ENCODE data around the gene EPHB2. TPM values are rescaled to one million over a fixed set of nuclear protein-coding genes. Genes with fewer than 3 reads are reported as not detected.

Gene EPHB2
- total and polyA plus RNA-seq, 2 of the 13 experiments (the other 11 are each of a cell fraction or from before 2014, with no cell fraction given): 0.03 to 0.11 TPM

GRCh38 chr1:22886211-22886610 is 175.6 kb downstream of the EPHB2 start:
- no peaks in the 10 kb centered on the region for H3K9me3 ChIP-seq (ENCODE audit: low read length)
- no peaks in the 10 kb centered on the region for H3K79me2 ChIP-seq (ENCODE audit: insufficient read depth, low read length)
- H3K27me3 ChIP-seq (ENCODE audit: control insufficient read depth in 1 of 2, insufficient read depth in 2 of 2, low read length in 2 of 2): peaks cover 0 to 2% of the 10 kb centered on the region in 2 experiments; a peak in 2 of 5 replicates
- CTCF ChIA-PET (ENCODE audit: low intra/inter-chr PET ratio, low total read pairs): no interaction called here
- DNase-seq (ENCODE audit: low spot score) (no peak), ATAC-seq (no peak), FAIRE-seq (no peak)
- in situ Hi-C loops (cut with HindIII; ENCODE audit: extremely low pct_ligation_motif_present, low pct_unique_long_range_greater_than_20kb): loop anchor here (25.0 kb wide), 1 partner anchor 174 kb away; the partner anchor contains the start of gene EPHB2
- no peak overlapping the region for H2AFZ ChIP-seq (ENCODE audit: low read length)
- 33% methylated on average over 6 of the region's 6 CpGs for WGBS (ENCODE audit: low lambda C conversion rate)
- H3K27ac ChIP-seq (ENCODE audit: extremely low read length, insufficient read depth, low read length): no peak overlapping the region
- no peak overlapping the region for H3K4me3 ChIP-seq (replicated peaks in 1 of 3; ENCODE audit: insufficient read depth in 1 of 3, low read depth in 2 of 3, low read length in 3 of 3)
- H3K9ac ChIP-seq (ENCODE audit: insufficient read depth, low read depth, low read length): no peak overlapping the region
- intact Hi-C loops (cut with micrococcal nuclease; ENCODE audit: unreplicated experiment): no loop called here
- no peak overlapping the region for H3K4me2 ChIP-seq (ENCODE audit: low read depth, low read length)
- POLR2A ChIA-PET: no interaction called here
- no peaks in the 10 kb centered on the region for H3K36me3 ChIP-seq (replicated peaks in 1 of 2; ENCODE audit: control insufficient read depth in 1 of 2, insufficient read depth in 2 of 2, low read length in 2 of 2)
- H4K20me1 ChIP-seq (ENCODE audit: insufficient read depth, low read length): no peaks in the 10 kb centered on the region
- no peaks in the 10 kb centered on the region for H3K4me1 ChIP-seq (ENCODE audit: insufficient read depth, low read length)
- BruUV-seq (replicated peaks): no TSS peak
- TF ChIP-seq FOSL1 (CRISPR knock-in tag; IDR thresholded peaks at IDR 0.05; ENCODE audit: borderline replicate concordance) (no peak), SYNCRIP (IDR thresholded peaks at IDR 0.05; ENCODE audit: insufficient read depth, low read depth, low read length) (no peak), ZNF180 (CRISPR knock-in tag; IDR thresholded peaks at IDR 0.05; ENCODE audit: borderline replicate concordance, low read depth) (no peak), ZKSCAN8 (CRISPR knock-in tag; IDR thresholded peaks at IDR 0.05; ENCODE audit: borderline replicate concordance) (no peak), ZNF142 (CRISPR knock-in tag; IDR thresholded peaks at IDR 0.05) (no peak), ZBTB7B (CRISPR knock-in tag; IDR thresholded peaks at IDR 0.05) (no peak), ZBTB7A (CRISPR knock-in tag; IDR thresholded peaks at IDR 0.05) (no peak), ZNF337 (CRISPR knock-in tag; IDR thresholded peaks at IDR 0.05; ENCODE audit: borderline replicate concordance, low read depth) (no peak), RFX1 (IDR thresholded peaks at IDR 0.05) (no peak), ZKSCAN5 (CRISPR knock-in tag; IDR thresholded peaks at IDR 0.05) (no peak), ATF7-NPFF (CRISPR knock-in tag; IDR thresholded peaks at IDR 0.05; ENCODE audit: low read depth) (no peak), ZNF605 (CRISPR knock-in tag; IDR thresholded peaks at IDR 0.05) (no peak), ATM (IDR thresholded peaks at IDR 0.05; ENCODE audit: borderline replicate concordance) (no peak), GTF3A (CRISPR knock-in tag; conservative IDR thresholded peaks at IDR 0.05) (no peak), ZNF280D (CRISPR knock-in tag; IDR thresholded peaks at IDR 0.05) (no peak), RFXANK (CRISPR knock-in tag; IDR thresholded peaks at IDR 0.05) (no peak), ZMYM3 (CRISPR knock-in tag; IDR thresholded peaks at IDR 0.05) (no peak), ZNF780A (CRISPR knock-in tag; IDR thresholded peaks at IDR 0.05) (no peak)

All from HepG2 (cell line).